ENCODE data around the gene PRRC2C. TPM values are rescaled to one million over a fixed set of nuclear protein-coding genes. Genes with fewer than 3 reads are reported as not detected.

PRRC2C gene
- total RNA-seq, 1 experiment from 2014 or later: 222 TPM

- no peaks in the 10 kb centered on the region for H3K36me3 ChIP-seq (ENCODE audit: insufficient read depth, low read length, poor library complexity, severe bottlenecking)
- no peak for TF ChIP-seq EZH2 (IDR thresholded peaks at IDR 0.05; ENCODE audit: borderline replicate concordance, low read depth, low read length, poor library complexity, severe bottlenecking)
- TF ChIP-seq CTCF (conservative IDR thresholded peaks at IDR 0.05; ENCODE audit: low read depth, low read length): no peak
- H3K4me3 ChIP-seq (ENCODE audit: low read depth, low read length, poor library complexity, severe bottlenecking): no peak overlapping the region
- no TSS peak for BruUV-seq (replicated peaks)
- DNase-seq (ENCODE audit: low spot score): no peak
- ChIA-PET POLR2A (ENCODE audit: low non-redundant PET) (no interaction called here), CTCF (no interaction called here)
- intact Hi-C loops (cut with micrococcal nuclease; ENCODE audit: unreplicated experiment): no loop called here
- no peak overlapping the region for H3K27ac ChIP-seq (ENCODE audit: low read depth, low read length, poor library complexity, severe bottlenecking)
- no peaks in the 10 kb centered on the region for H3K9me3 ChIP-seq (ENCODE audit: low read depth, low read length, poor library complexity, severe bottlenecking)
- no peaks in the 10 kb centered on the region for H3K27me3 ChIP-seq (replicated peaks; ENCODE audit: insufficient read depth, low read depth, low read length, poor library complexity)
- H3K4me1 ChIP-seq (ENCODE audit: insufficient read depth, low read length, poor library complexity, severe bottlenecking): no peaks in the 10 kb centered on the region
Observed at GRCh38 chr1:171623651-171624331, 138.5 kb downstream of the PRRC2C start.

GRCh38 chr1:171625225-171625624, 139.9 kb downstream of the PRRC2C start:
- no peak overlapping the region for H3K4me3 ChIP-seq (ENCODE audit: low read depth, low read length, poor library complexity, severe bottlenecking)
- TF ChIP-seq EZH2 (IDR thresholded peaks at IDR 0.05; ENCODE audit: borderline replicate concordance, low read depth, low read length, poor library complexity, severe bottlenecking): no peak
- no peak for TF ChIP-seq CTCF (conservative IDR thresholded peaks at IDR 0.05; ENCODE audit: low read depth, low read length)
- ChIA-PET CTCF (no interaction called here), POLR2A (ENCODE audit: low non-redundant PET) (no interaction called here)
- no peaks in the 10 kb centered on the region for H3K27me3 ChIP-seq (replicated peaks; ENCODE audit: insufficient read depth, low read depth, low read length, poor library complexity)
- H3K36me3 ChIP-seq (ENCODE audit: insufficient read depth, low read length, poor library complexity, severe bottlenecking): no peaks in the 10 kb centered on the region
- no peaks in the 10 kb centered on the region for H3K9me3 ChIP-seq (ENCODE audit: low read depth, low read length, poor library complexity, severe bottlenecking)
- H3K27ac ChIP-seq (ENCODE audit: low read depth, low read length, poor library complexity, severe bottlenecking): no peak overlapping the region
- no peaks in the 10 kb centered on the region for H3K4me1 ChIP-seq (ENCODE audit: insufficient read depth, low read length, poor library complexity, severe bottlenecking)
- no peak for DNase-seq (ENCODE audit: low spot score)
- intact Hi-C loops (cut with micrococcal nuclease; ENCODE audit: unreplicated experiment): no loop called here
- BruUV-seq (replicated peaks): no TSS peak

- no peak for TF ChIP-seq EZH2 (IDR thresholded peaks at IDR 0.05; ENCODE audit: borderline replicate concordance, low read depth, low read length, poor library complexity, severe bottlenecking)
- TF ChIP-seq CTCF (conservative IDR thresholded peaks at IDR 0.05; ENCODE audit: low read depth, low read length): no peak
- no TSS peak for BruUV-seq (replicated peaks)
- Histone ChIP-seq H3K4me1 (ENCODE audit: insufficient read depth, low read length, poor library complexity, severe bottlenecking) (no peaks in the 10 kb centered on the region), H3K4me3 (ENCODE audit: low read depth, low read length, poor library complexity, severe bottlenecking) (no peak overlapping the region), H3K9me3 (ENCODE audit: low read depth, low read length, poor library complexity, severe bottlenecking) (no peaks in the 10 kb centered on the region), H3K27ac (ENCODE audit: low read depth, low read length, poor library complexity, severe bottlenecking) (no peak overlapping the region), H3K36me3 (ENCODE audit: insufficient read depth, low read length, poor library complexity, severe bottlenecking) (no peaks in the 10 kb centered on the region), H3K27me3 (replicated peaks; ENCODE audit: insufficient read depth, low read depth, low read length, poor library complexity) (no peaks in the 10 kb centered on the region)
- DNase-seq (ENCODE audit: low spot score): no peak
- CTCF ChIA-PET: no interaction called here
- intact Hi-C loops (cut with micrococcal nuclease; ENCODE audit: unreplicated experiment): no loop called here
- POLR2A ChIA-PET (ENCODE audit: low non-redundant PET): no interaction called here
Observed at GRCh38 chr1:171627020-171627419, 141.7 kb downstream of the PRRC2C start.

Data from A673 (cell line).